HG02610 (cell line): ENCODE measurements around the gene ZNF48.
A peak's percentile ranks its signal among the peaks of the same experiment; 100 is the strongest.
"Not testable (repeated sequence)": the region's sequence is repeated elsewhere in the genome, so short reads cannot be mapped to it uniquely, and the experiment has no call there.

Source experiments
- ATAC-seq: cut with Tn5 transposase; IDR thresholded peaks from one replicate; pipeline ENCODE4 v1.9.1; 2021; ENCODE audit warnings: mild to moderate bottlenecking, moderate library complexity; ENCODE audit not compliant: unreplicated experiment

Gene ZNF48

GRCh38 chr16:30377050-30377811, 18.0 kb upstream of the ZNF48 start:
- no peak for ATAC-seq

DNA sequence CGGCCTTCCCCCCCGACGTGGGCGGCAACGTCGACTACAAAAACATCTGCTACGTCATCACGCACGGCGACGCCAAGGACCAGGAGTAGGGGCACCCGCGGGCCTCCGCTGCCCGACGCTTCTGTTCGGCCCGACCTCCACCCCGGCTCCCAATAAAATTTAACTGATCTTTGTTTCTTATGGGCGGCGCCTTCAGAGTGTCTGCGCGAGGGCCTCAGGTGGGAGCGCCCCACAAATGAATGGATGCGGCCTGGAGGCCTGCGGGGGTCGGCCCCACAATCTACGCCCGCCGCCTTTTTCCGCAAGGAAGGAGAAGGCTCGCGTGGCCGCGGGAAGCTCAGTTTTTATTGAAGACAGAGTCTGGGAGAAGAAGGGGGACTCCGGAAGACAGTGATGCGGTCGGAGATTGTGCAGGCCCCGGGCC, 17.4 kb upstream of the ZNF48 start:
- ATAC-seq = peak; percentile 32

GRCh38 chr16:30378236-30379157, 16.7 kb upstream of the ZNF48 start:
- ATAC-seq = peak; percentile 87

DNA sequence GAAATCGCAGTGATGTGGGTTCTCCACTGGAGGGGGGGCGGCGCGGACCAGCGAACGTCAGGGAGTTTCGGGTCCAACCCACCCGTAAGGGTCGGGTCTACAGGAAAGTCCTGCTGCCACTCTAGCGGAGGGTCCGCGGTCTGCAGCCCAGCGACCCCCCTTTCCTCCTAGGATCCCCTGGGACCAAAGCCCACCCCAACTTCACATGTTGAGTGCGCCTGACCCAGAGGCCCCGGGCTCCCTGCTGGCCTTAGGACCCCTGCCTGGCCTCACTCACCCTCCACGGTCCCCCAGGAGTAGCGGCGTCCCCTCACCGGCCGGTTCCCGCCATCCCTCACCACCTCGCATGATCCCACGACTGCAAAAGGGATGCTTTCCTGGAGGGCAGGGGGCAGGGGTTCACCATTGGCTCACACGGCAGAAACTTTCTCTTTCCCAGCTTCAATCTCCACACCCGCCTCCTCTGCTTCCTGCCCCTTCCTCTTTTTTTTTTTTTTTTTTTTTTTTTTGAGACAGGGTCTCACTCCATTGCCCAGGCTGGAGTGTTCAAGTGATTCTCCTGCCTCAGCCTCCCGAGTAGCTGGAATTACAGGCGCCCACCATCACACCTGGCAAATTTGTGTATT, 15.9 kb upstream of the ZNF48 start:
- ATAC-seq = no peak

GRCh38 chr16:30380072-30380802, 15.0 kb upstream of the ZNF48 start:
- ATAC-seq = no peak

GRCh38 chr16:30380803-30381208, 14.4 kb upstream of the ZNF48 start:
- ATAC-seq = no peak

DNA sequence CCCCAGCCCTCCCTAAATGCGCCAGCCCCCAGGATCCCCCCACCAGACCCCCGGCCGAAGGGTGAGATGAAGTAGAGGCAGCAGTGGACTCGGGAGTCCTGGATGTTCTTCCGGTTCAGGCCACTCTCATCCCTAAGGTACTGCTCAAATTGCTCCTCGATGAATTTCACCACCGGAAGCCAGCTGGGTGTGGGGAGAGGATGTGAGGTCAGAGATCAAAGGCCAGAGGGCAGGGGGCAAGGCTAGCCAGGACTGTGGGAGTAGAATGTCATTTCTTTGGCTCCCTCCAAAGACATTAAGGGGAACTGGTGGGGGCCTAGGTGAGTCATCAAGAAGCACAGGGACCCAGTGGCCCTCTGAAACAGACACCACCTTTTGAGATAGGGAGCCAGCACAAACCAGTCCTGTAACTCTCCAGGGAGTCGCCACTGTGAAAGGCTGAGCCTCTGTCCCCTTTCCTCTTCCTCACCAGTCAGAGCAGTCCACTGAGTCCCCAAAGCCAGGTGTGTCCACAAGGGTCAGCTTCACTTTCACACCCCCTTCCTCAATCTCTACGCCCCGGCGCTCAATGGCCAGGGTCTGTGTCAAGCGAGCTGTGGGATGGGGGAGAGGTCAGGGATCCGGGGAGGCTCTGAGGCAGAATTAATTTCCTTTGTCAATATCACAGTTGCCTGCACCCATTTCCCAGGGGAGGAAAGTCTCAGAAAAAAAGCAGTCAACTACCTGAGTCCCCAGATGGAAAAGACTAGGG, 13.8 kb upstream of the ZNF48 start:
- no peak for ATAC-seq

- ATAC-seq = peak; percentile 37
Observed at GRCh38 chr16:30382111-30382881, 12.9 kb upstream of the ZNF48 start, which contains the start of gene SEPTIN1. Gene SEPTIN1, minus strand, starts transcription at chr16:30382561. Its CDS starts 19 bp downstream, at chr16:30382542.

DNA sequence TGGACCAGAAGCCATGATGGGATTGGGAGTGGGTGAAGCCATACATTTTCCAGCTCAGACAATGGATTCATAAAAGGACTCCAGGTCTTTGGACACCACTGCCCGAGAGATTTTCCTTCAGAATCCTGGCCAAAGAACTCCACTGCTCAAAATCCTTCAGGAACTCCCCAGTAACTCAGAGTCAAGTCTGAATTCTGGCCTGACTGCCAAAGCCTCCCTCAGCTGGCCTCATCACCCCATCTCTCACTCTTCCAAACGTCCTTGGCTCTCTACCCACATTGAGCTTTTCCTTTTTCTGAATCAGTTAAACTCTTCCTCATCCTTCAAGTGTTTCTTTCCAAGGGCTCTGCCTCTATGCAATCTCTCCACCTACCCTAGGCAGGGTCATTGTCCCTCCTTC, 11.7 kb upstream of the ZNF48 start:
- no peak for ATAC-seq

DNA sequence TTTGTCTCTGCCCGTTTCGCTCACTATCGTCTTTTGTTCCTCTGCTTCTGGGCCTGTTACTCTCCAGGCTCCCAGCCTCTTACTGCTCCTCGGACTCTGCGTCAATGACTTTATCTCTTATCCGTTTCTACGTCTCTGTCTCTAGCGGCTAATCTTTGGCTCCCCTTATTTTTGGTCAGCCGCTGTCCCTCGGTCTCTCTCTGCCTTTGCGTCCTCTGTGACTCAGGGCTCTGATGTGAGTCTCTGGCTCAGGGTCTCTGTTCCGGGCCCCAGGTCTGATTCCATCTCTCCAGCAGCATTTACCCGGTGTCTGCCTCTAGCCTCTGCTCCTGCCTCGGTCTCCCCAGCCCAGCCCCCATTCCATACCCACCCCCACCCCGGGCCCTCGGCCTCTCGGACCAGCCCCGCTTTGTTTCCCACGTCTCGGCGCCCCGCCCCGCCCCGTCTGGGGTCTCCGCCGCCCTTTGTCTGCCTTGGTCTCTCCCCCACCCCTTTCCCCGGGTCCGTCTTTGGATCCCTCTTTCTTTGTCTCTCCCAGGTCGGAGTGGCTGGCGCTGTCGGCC, 547 bp upstream of the ZNF48 start:
- no peak for ATAC-seq

DNA sequence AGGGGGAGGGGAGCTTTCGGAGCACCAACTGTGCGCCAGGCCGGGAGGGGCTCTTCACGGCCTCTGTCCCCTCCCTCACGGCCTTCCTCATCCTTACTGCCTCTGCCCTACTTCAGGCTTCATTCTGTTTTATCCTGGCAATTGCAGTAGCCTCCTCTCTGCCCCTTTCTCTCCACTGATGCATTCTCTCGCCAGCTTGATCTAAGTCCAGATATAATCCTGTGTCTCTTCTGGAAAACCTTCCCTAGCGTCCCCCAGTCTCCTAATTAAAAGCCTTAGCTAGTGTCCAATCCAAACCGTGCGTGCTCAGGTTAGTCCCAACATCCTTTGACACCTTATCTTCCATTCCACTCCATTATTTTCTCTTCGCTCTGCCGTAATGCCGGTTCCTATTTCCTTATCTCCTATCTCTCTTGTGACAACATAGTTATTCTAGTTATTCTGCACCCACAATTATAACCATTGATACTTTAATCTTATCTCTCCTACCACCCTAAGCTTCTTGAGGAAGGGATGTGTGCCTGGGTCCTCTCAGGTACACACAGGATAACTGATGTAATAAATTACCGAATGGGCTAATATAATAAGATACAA, 869 bp downstream of the ZNF48 start:
- no peak for ATAC-seq

DNA sequence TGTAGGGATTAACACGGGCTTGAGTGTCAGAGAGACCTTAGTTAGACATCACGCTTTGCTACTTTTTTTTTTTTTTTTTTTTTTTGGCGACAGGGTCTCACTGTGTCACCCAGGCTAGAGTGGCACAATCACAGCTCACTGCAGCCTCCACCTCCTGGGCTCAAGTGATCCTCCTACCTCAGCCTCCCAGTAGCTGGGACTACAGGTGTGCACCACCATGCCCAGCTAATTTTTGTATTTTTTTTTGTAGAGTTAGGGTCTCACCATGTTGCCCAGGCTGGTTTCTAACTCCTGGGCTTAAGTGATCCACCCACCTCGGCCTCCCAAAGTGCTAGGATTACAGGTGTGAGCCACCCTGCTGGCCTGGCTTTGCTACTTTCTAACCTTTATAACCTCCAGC, 1.4 kb downstream of the ZNF48 start:
- ATAC-seq = not testable (repeated sequence)

- no peak for ATAC-seq
Observed at GRCh38 chr16:30397056-30397455, 1.8 kb downstream of the ZNF48 start.

GRCh38 chr16:30397776-30398660, 2.8 kb downstream of the ZNF48 start:
- no peak for ATAC-seq

DNA sequence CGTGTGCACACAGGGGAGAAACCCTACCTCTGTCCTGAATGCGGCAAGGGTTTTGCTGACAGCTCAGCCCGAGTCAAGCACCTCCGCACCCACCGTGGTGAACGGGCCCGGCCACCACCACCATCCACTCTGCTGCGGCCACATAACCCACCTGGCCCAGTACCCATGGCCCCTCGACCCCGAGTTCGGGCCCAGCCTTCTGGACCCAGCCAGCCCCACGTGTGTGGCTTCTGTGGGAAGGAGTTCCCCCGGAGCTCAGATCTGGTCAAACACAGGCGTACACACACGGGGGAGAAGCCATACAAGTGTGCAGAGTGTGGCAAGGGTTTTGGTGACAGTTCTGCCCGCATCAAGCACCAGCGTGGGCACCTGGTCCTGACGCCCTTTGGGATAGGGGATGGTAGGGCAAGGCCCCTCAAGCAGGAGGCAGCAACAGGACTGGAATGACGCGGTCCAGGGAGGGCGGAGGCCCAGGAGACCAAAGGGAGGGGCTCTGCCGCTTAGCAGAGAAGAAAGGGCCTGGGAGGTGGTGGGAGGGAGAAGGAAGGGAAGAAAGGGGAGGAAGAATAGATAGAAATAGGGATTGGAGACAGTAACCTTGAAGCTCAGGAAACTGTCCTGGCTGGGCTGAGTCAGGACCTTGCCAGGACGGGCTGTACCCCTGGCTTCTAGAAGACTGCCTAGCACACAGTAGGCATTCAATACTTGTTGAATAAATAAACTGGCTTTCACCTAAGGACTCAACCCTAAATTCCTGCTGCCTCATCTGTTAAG, 3.6 kb downstream of the ZNF48 start:
- ATAC-seq = no peak

GRCh38 chr16:30399435-30400186, 4.4 kb downstream of the ZNF48 start:
- no peak for ATAC-seq
